WTC11 (cell line): Measurements from ENCODE around the gene RASSF4. TPM values are rescaled to one million over a fixed set of nuclear protein-coding genes. Genes with fewer than 3 reads are reported as not detected.

Experiments
- ATAC-seq: fragments of 200-7000 bp; cut with Tn5 transposase; 2 replicates; pipeline ENCODE4 v1.10.0; 2021; ENCODE audit warnings: mild to moderate bottlenecking, moderate library complexity
- CTCF ChIA-PET: fragments of 300-600 bp; sonication (Branson Sonifier 250); formaldehyde crosslinking; loops from one replicate; lab custom pipeline; 2021; ENCODE audit warnings: antibody characterized with exemption; lab: Charles Lee
- POLR2A ChIA-PET: fragments of 350-600 bp; sonication (Branson Sonifier 250); formaldehyde crosslinking; loops from one replicate; lab custom pipeline; 2021; ENCODE audit warnings: antibody characterized with exemption; lab: Charles Lee
- DNase-seq: peaks from one replicate; pipeline ENCODE4 v3.0.0; 2021; ENCODE audit warnings: low spot score
- H3K27ac Mint-ChIP-seq: 2 replicates; pipeline ENCODE4 v1.8.0; 2021; ENCODE audit warnings: mixed read lengths
- H3K27me3 Mint-ChIP-seq: 2 replicates; pipeline ENCODE4 v1.8.0; 2021; ENCODE audit warnings: low read depth, mild to moderate bottlenecking, moderate library complexity, mixed read lengths
- H3K36me3 Mint-ChIP-seq: 2 replicates; pipeline ENCODE4 v1.8.0; 2021; ENCODE audit warnings: mixed read lengths
- H3K4me1 Mint-ChIP-seq: 2 replicates; pipeline ENCODE4 v1.8.0; 2022; ENCODE audit warnings: mixed read lengths
- H3K4me3 Mint-ChIP-seq: 2 replicates; pipeline ENCODE4 v1.8.0; 2021; ENCODE audit warnings: mild to moderate bottlenecking, moderate library complexity, mixed read lengths
- H3K9me3 Mint-ChIP-seq: 2 replicates; pipeline ENCODE4 v1.8.0; 2021; ENCODE audit warnings: mixed read lengths
- CREB1 ChIP-seq: sonication (generic); formaldehyde crosslinking; IDR thresholded peaks from 2 replicates; pipeline ENCODE4 v1.8.0; 2023; ENCODE audit warnings: mild to moderate bottlenecking, missing genetic modification reagents
- FOXJ3 ChIP-seq: sonication (generic); formaldehyde crosslinking; IDR thresholded peaks from 2 replicates; pipeline ENCODE4 v1.9.0; 2021; ENCODE audit warnings: missing genetic modification reagents, mild to moderate bottlenecking, borderline replicate concordance
- GABPB1 ChIP-seq: sonication (generic); formaldehyde crosslinking; IDR thresholded peaks from 2 replicates; pipeline ENCODE4 v1.8.1; 2023; ENCODE audit warnings: mild to moderate bottlenecking, missing genetic modification reagents
- NFE2L1 ChIP-seq: sonication (generic); formaldehyde crosslinking; IDR thresholded peaks from 2 replicates; pipeline ENCODE4 v1.8.1; 2023; ENCODE audit warnings: missing genetic modification reagents
- NR1H2 ChIP-seq: sonication (generic); formaldehyde crosslinking; IDR thresholded peaks from 2 replicates; pipeline ENCODE4 v1.9.0; 2021; ENCODE audit warnings: mild to moderate bottlenecking, moderate library complexity, missing genetic modification reagents
- NR3C1 ChIP-seq: sonication (generic); formaldehyde crosslinking; conservative IDR thresholded peaks from 2 replicates; pipeline ENCODE4 v1.8.1; 2023; ENCODE audit warnings: low read depth, mild to moderate bottlenecking, missing genetic modification reagents
- TEAD1 ChIP-seq: sonication (generic); formaldehyde crosslinking; IDR thresholded peaks from 2 replicates; pipeline ENCODE4 v1.8.0; 2022; ENCODE audit warnings: mild to moderate bottlenecking, missing genetic modification reagents
- ZNF232 ChIP-seq: sonication (generic); formaldehyde crosslinking; IDR thresholded peaks from 2 replicates; pipeline ENCODE4 v1.8.0; 2022; ENCODE audit warnings: mild to moderate bottlenecking, missing genetic modification reagents
- ZNF317 ChIP-seq: sonication (generic); formaldehyde crosslinking; IDR thresholded peaks from 2 replicates; pipeline ENCODE4 v1.8.1; 2023; ENCODE audit warnings: low read depth, mild to moderate bottlenecking, moderate library complexity, missing genetic modification reagents, borderline replicate concordance
- total RNA-seq: library from RNA; stranded (reverse); gene quantifications from 3 replicates; pipeline ENCODE4 v1.2.3, GENCODE V29; 2021
- TF ChIP-seq, protein P1 (sequence below): sonication (generic); formaldehyde crosslinking; IDR thresholded peaks from 2 replicates; pipeline ENCODE4 v1.8.1; 2023; ENCODE audit warnings: mild to moderate bottlenecking, missing genetic modification reagents
- TF ChIP-seq, protein P2 (sequence below): sonication (generic); formaldehyde crosslinking; IDR thresholded peaks from 2 replicates; pipeline ENCODE4 v1.8.0; 2022; ENCODE audit warnings: mild to moderate bottlenecking, missing genetic modification reagents
- TF ChIP-seq, protein P3 (sequence below): sonication (generic); formaldehyde crosslinking; IDR thresholded peaks from 2 replicates; pipeline ENCODE4 v1.8.1; 2022; ENCODE audit warnings: missing genetic modification reagents, borderline replicate concordance
- TF ChIP-seq, protein P4 (sequence below): fragments of 250-450 bp; sonication (Bioruptor Pico); IDR thresholded peaks from 2 replicates; pipeline ENCODE4 v1.8.0; 2021; ENCODE audit warnings: mild to moderate bottlenecking
- TF ChIP-seq, protein P5 (sequence below): sonication (generic); formaldehyde crosslinking; IDR thresholded peaks from 2 replicates; pipeline ENCODE4 v1.8.1; 2022; ENCODE audit warnings: low read depth, missing genetic modification reagents, borderline replicate concordance
- TF ChIP-seq, protein P6 (sequence below): sonication (generic); formaldehyde crosslinking; IDR thresholded peaks from 2 replicates; pipeline ENCODE4 v1.8.1; 2023; ENCODE audit warnings: mild to moderate bottlenecking, missing genetic modification reagents
- TF ChIP-seq, protein P7 (sequence below): sonication (generic); formaldehyde crosslinking; conservative IDR thresholded peaks from 2 replicates; pipeline ENCODE4 v1.8.1; 2022; ENCODE audit warnings: mild to moderate bottlenecking, missing genetic modification reagents
- TF ChIP-seq, protein P8 (sequence below): sonication (generic); formaldehyde crosslinking; IDR thresholded peaks from 2 replicates; pipeline ENCODE4 v1.8.0; 2023; ENCODE audit warnings: missing genetic modification reagents, mild to moderate bottlenecking, borderline replicate concordance
- TF ChIP-seq, protein P9 (sequence below): sonication (generic); formaldehyde crosslinking; IDR thresholded peaks from 2 replicates; pipeline ENCODE4 v1.8.1; 2023; ENCODE audit warnings: mild to moderate bottlenecking, moderate library complexity, missing genetic modification reagents

Gene RASSF4
- total RNA-seq, 1 experiment from 2014 or later, result 15.7 TPM

DNA sequence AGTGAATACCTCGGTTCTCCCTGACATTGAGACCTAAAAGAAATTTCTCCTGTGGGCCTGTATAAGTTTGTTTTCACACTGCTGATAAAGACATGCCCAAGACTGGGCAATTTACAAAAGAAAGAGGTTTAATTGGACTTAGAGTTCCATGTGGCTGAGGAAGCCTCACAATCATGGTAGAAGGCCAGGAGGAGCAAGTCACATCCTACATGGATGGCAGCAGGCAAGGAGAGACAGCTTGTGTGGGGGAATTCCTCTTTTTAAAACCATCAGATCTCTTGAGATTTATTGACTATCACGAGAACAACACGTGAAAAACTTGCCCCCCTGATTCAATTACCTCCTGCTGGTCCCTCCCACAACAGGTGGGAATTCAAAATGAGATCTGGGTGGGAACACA, 41.8 kb upstream of the RASSF4 start:
- Mint-ChIP-seq H3K4me3 (no peak overlapping the region), H3K27ac (no peak overlapping the region), H3K9me3 (peaks cover 14% of the 10 kb centered on the region), H3K36me3 (peaks cover 8% of the 10 kb centered on the region), H3K27me3 (peaks cover 7% of the 10 kb centered on the region), H3K4me1 (peaks cover 10% of the 10 kb centered on the region)
- ATAC-seq (no peak), DNase-seq (no peak)
- ChIA-PET POLR2A (no interaction called here), CTCF (no interaction called here)
- TF ChIP-seq, protein P1, sequence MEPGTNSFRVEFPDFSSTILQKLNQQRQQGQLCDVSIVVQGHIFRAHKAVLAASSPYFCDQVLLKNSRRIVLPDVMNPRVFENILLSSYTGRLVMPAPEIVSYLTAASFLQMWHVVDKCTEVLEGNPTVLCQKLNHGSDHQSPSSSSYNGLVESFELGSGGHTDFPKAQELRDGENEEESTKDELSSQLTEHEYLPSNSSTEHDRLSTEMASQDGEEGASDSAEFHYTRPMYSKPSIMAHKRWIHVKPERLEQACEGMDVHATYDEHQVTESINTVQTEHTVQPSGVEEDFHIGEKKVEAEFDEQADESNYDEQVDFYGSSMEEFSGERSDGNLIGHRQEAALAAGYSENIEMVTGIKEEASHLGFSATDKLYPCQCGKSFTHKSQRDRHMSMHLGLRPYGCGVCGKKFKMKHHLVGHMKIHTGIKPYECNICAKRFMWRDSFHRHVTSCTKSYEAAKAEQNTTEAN (CRISPR knock-in tag), result no peak
- TF ChIP-seq, protein P2, sequence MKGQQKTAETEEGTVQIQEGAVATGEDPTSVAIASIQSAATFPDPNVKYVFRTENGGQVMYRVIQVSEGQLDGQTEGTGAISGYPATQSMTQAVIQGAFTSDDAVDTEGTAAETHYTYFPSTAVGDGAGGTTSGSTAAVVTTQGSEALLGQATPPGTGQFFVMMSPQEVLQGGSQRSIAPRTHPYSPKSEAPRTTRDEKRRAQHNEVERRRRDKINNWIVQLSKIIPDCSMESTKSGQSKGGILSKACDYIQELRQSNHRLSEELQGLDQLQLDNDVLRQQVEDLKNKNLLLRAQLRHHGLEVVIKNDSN (CRISPR knock-in tag), result no peak
- TF ChIP-seq FOXJ3, result no peak
- TF ChIP-seq, protein P3, sequence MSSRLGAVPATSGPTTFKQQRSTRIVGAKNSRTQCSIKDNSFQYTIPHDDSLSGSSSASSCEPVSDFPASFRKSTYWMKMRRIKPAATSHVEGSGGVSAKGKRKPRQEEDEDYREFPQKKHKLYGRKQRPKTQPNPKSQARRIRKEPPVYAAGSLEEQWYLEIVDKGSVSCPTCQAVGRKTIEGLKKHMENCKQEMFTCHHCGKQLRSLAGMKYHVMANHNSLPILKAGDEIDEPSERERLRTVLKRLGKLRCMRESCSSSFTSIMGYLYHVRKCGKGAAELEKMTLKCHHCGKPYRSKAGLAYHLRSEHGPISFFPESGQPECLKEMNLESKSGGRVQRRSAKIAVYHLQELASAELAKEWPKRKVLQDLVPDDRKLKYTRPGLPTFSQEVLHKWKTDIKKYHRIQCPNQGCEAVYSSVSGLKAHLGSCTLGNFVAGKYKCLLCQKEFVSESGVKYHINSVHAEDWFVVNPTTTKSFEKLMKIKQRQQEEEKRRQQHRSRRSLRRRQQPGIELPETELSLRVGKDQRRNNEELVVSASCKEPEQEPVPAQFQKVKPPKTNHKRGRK, result no peak
- no peak for TF ChIP-seq NR3C1 (CRISPR knock-in tag)
- TF ChIP-seq, protein P4, sequence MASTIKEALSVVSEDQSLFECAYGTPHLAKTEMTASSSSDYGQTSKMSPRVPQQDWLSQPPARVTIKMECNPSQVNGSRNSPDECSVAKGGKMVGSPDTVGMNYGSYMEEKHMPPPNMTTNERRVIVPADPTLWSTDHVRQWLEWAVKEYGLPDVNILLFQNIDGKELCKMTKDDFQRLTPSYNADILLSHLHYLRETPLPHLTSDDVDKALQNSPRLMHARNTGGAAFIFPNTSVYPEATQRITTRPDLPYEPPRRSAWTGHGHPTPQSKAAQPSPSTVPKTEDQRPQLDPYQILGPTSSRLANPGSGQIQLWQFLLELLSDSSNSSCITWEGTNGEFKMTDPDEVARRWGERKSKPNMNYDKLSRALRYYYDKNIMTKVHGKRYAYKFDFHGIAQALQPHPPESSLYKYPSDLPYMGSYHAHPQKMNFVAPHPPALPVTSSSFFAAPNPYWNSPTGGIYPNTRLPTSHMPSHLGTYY (CRISPR knock-in tag), result no peak
- TF ChIP-seq, protein P5, sequence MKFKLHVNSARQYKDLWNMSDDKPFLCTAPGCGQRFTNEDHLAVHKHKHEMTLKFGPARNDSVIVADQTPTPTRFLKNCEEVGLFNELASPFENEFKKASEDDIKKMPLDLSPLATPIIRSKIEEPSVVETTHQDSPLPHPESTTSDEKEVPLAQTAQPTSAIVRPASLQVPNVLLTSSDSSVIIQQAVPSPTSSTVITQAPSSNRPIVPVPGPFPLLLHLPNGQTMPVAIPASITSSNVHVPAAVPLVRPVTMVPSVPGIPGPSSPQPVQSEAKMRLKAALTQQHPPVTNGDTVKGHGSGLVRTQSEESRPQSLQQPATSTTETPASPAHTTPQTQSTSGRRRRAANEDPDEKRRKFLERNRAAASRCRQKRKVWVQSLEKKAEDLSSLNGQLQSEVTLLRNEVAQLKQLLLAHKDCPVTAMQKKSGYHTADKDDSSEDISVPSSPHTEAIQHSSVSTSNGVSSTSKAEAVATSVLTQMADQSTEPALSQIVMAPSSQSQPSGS (CRISPR knock-in tag), result no peak
- no peak for TF ChIP-seq CREB1 (CRISPR knock-in tag)

DNA sequence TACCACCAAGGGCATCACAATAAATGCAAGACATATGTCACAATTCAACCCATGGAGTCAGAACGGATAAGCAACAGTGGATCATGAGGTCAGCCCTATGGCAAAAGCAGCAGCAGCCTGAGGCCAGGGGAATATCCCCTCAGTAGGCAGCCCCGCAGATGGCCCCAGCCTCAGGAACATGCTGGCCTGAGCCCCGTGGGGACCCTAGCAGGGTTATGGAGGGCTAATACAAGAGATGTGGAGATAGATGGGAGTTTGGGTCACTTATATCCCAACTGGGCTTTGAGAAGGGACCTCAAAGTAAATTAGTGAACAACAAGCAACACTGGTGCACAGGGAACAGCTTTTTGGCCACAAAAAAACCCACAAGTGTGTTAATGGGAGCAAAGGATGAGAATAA, 39.4 kb upstream of the RASSF4 start:
- ChIA-PET POLR2A (no interaction called here), CTCF (interaction anchor here (0.9 to 1.8 kb wide), 2 partner anchors 41 to 57 kb away, joined by 3 to 7 read pairs; no protein-coding TSS in a partner anchor)
- ATAC-seq (no peak), DNase-seq (no peak)
- H3K9me3 Mint-ChIP-seq, result peaks cover 14% of the 10 kb centered on the region
- H3K4me1 Mint-ChIP-seq, result no peaks in the 10 kb centered on the region
- no peak overlapping the region for H3K27ac Mint-ChIP-seq
- peaks cover 8% of the 10 kb centered on the region for H3K36me3 Mint-ChIP-seq
- no peak overlapping the region for H3K4me3 Mint-ChIP-seq
- peaks cover 7% of the 10 kb centered on the region for H3K27me3 Mint-ChIP-seq
- TF ChIP-seq, protein P6, sequence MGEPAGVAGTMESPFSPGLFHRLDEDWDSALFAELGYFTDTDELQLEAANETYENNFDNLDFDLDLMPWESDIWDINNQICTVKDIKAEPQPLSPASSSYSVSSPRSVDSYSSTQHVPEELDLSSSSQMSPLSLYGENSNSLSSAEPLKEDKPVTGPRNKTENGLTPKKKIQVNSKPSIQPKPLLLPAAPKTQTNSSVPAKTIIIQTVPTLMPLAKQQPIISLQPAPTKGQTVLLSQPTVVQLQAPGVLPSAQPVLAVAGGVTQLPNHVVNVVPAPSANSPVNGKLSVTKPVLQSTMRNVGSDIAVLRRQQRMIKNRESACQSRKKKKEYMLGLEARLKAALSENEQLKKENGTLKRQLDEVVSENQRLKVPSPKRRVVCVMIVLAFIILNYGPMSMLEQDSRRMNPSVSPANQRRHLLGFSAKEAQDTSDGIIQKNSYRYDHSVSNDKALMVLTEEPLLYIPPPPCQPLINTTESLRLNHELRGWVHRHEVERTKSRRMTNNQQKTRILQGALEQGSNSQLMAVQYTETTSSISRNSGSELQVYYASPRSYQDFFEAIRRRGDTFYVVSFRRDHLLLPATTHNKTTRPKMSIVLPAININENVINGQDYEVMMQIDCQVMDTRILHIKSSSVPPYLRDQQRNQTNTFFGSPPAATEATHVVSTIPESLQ (CRISPR knock-in tag), result no peak
- TF ChIP-seq NFE2L1 (CRISPR knock-in tag) (no peak), NR1H2 (CRISPR knock-in tag) (no peak), ZNF317 (CRISPR knock-in tag) (no peak), ZNF232 (no peak), GABPB1 (no peak), TEAD1 (CRISPR knock-in tag) (no peak)
- TF ChIP-seq, protein P7, sequence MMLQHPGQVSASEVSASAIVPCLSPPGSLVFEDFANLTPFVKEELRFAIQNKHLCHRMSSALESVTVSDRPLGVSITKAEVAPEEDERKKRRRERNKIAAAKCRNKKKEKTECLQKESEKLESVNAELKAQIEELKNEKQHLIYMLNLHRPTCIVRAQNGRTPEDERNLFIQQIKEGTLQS (CRISPR knock-in tag), result no peak
- TF ChIP-seq, protein P8, sequence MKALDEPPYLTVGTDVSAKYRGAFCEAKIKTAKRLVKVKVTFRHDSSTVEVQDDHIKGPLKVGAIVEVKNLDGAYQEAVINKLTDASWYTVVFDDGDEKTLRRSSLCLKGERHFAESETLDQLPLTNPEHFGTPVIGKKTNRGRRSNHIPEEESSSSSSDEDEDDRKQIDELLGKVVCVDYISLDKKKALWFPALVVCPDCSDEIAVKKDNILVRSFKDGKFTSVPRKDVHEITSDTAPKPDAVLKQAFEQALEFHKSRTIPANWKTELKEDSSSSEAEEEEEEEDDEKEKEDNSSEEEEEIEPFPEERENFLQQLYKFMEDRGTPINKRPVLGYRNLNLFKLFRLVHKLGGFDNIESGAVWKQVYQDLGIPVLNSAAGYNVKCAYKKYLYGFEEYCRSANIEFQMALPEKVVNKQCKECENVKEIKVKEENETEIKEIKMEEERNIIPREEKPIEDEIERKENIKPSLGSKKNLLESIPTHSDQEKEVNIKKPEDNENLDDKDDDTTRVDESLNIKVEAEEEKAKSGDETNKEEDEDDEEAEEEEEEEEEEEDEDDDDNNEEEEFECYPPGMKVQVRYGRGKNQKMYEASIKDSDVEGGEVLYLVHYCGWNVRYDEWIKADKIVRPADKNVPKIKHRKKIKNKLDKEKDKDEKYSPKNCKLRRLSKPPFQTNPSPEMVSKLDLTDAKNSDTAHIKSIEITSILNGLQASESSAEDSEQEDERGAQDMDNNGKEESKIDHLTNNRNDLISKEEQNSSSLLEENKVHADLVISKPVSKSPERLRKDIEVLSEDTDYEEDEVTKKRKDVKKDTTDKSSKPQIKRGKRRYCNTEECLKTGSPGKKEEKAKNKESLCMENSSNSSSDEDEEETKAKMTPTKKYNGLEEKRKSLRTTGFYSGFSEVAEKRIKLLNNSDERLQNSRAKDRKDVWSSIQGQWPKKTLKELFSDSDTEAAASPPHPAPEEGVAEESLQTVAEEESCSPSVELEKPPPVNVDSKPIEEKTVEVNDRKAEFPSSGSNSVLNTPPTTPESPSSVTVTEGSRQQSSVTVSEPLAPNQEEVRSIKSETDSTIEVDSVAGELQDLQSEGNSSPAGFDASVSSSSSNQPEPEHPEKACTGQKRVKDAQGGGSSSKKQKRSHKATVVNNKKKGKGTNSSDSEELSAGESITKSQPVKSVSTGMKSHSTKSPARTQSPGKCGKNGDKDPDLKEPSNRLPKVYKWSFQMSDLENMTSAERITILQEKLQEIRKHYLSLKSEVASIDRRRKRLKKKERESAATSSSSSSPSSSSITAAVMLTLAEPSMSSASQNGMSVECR (CRISPR knock-in tag), result no peak
- TF ChIP-seq, protein P4 (CRISPR knock-in tag), result no peak
- TF ChIP-seq, protein P9, sequence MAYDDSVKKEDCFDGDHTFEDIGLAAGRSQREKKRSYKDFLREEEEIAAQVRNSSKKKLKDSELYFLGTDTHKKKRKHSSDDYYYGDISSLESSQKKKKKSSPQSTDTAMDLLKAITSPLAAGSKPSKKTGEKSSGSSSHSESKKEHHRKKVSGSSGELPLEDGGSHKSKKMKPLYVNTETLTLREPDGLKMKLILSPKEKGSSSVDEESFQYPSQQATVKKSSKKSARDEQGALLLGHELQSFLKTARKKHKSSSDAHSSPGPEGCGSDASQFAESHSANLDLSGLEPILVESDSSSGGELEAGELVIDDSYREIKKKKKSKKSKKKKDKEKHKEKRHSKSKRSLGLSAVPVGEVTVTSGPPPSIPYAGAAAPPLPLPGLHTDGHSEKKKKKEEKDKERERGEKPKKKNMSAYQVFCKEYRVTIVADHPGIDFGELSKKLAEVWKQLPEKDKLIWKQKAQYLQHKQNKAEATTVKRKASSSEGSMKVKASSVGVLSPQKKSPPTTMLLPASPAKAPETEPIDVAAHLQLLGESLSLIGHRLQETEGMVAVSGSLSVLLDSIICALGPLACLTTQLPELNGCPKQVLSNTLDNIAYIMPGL, result no peak
